Endothelial cell (in vitro differentiated cells): Measurements from ENCODE around the gene TAF1B. TPM values are rescaled to one million over a fixed set of nuclear protein-coding genes. Genes with fewer than 3 reads are reported as not detected.

Source experiments
- DNase-seq: peaks from one replicate; pipeline ENCODE4 v3.0.0; 2021; ENCODE audit warnings: low spot score
- H3K27ac Mint-ChIP-seq: one replicate; pipeline ENCODE4 v1.8.0; 2021; ENCODE audit warnings: mixed read lengths, inconsistent platforms; ENCODE audit not compliant: unreplicated experiment
- H3K27me3 Mint-ChIP-seq: one replicate; pipeline ENCODE4 v1.8.0; 2021; ENCODE audit warnings: mild to moderate bottlenecking, moderate library complexity, mixed read lengths, inconsistent platforms; ENCODE audit not compliant: unreplicated experiment
- H3K36me3 Mint-ChIP-seq: one replicate; pipeline ENCODE4 v1.8.0; 2021; ENCODE audit warnings: mild to moderate bottlenecking, low read depth, mixed read lengths, inconsistent platforms; ENCODE audit not compliant: unreplicated experiment
- H3K4me1 Mint-ChIP-seq: one replicate; pipeline ENCODE4 v1.8.0; 2021; ENCODE audit warnings: mild to moderate bottlenecking, mixed read lengths, inconsistent platforms; ENCODE audit not compliant: unreplicated experiment
- H3K4me3 Mint-ChIP-seq: one replicate; pipeline ENCODE4 v1.8.0; 2021; ENCODE audit warnings: mild to moderate bottlenecking, mixed read lengths, inconsistent platforms; ENCODE audit not compliant: unreplicated experiment
- H3K9me3 Mint-ChIP-seq: one replicate; pipeline ENCODE4 v1.8.0; 2021; ENCODE audit warnings: mixed read lengths, inconsistent platforms; ENCODE audit not compliant: unreplicated experiment
- total RNA-seq: library from RNA; stranded (reverse); fragmentation: NEBNext Ultra II Directional; extraction: Animal tissue kit (Norgen Biotek cat#: 25700); gene quantifications from one replicate; pipeline ENCODE4 v1.2.1, GENCODE V29; 2021; ENCODE audit not compliant: unreplicated experiment
- TF ChIP-seq, protein P1 (sequence below): fragments of 200-600 bp; sonication (generic); IDR thresholded peaks from one replicate; pipeline ENCODE4 v1.5.0; 2021; ENCODE audit warnings: antibody characterized with exemption; ENCODE audit not compliant: unreplicated experiment

TAF1B gene
- total RNA-seq, 1 donor from 2014 or later = 19.5 TPM

DNA sequence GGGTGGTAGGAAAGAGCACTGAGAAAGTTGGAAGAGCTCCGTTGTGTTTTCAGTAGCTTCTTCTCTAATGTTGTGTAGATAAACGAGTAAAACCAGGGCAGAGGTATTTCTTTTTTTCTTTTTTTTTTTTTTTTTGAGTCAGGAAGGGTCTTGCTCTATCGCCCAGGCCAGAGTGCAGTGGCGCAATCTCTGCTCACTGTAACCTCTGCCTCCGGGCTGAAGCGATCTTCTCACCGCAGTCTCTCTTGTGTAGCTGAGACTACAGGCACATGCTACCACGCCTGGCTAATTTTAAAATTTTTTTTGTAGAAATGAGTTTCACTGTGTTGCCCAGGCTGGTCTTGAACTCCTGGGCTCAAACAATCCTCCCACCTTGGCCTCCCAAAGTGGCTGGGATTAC, 114.8 kb downstream of the TAF1B start:
- Mint-ChIP-seq H3K36me3 (no peaks in the 10 kb centered on the region), H3K4me3 (no peak overlapping the region), H3K27ac (no peak overlapping the region), H3K27me3 (no peaks in the 10 kb centered on the region), H3K4me1 (no peaks in the 10 kb centered on the region), H3K9me3 (no peaks in the 10 kb centered on the region)
- DNase-seq = no peak
- TF ChIP-seq, protein P1, sequence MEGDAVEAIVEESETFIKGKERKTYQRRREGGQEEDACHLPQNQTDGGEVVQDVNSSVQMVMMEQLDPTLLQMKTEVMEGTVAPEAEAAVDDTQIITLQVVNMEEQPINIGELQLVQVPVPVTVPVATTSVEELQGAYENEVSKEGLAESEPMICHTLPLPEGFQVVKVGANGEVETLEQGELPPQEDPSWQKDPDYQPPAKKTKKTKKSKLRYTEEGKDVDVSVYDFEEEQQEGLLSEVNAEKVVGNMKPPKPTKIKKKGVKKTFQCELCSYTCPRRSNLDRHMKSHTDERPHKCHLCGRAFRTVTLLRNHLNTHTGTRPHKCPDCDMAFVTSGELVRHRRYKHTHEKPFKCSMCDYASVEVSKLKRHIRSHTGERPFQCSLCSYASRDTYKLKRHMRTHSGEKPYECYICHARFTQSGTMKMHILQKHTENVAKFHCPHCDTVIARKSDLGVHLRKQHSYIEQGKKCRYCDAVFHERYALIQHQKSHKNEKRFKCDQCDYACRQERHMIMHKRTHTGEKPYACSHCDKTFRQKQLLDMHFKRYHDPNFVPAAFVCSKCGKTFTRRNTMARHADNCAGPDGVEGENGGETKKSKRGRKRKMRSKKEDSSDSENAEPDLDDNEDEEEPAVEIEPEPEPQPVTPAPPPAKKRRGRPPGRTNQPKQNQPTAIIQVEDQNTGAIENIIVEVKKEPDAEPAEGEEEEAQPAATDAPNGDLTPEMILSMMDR = no peak

DNA sequence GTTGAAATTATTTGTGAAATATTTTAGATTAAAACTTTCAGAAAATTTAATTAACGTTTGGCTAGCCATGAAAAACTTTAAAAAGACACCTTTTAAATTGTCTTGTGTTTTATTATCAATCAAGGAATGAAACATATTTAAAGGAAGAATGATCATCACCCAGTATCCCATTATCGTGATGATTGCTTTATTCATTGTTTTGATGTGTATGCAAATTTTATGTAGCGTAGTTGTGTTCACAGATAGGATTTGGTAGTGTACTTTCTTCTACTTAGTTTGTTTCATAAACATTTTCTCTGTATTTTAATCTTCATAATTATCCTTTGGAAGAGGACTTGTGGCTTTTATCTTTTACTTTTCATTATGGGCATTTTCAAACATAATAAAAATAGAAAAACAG, 116.0 kb downstream of the TAF1B start:
- no peak for DNase-seq
- Mint-ChIP-seq H3K4me1 (no peaks in the 10 kb centered on the region), H3K36me3 (no peaks in the 10 kb centered on the region), H3K9me3 (no peaks in the 10 kb centered on the region), H3K4me3 (no peak overlapping the region), H3K27me3 (no peaks in the 10 kb centered on the region), H3K27ac (no peak overlapping the region)
- TF ChIP-seq, protein P1 = no peak

DNA sequence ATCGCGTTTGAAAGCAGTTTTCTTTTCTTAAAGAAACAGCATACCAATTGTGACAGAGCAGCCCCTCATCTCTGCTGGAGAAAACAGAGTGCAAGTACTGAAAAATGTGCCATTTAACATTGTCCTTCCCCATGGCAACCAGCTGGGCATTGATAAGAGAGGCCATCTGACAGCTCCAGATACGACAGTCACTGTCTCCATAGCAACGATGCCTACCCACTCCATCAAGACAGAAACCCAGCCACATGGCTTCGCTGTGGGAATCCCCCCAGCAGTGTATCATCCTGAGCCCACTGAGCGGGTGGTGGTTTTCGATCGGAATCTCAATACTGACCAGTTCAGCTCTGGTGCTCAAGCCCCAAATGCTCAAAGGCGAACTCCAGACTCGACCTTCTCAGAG, 117.7 kb downstream of the TAF1B start:
- Mint-ChIP-seq H3K27me3 (no peaks in the 10 kb centered on the region), H3K4me3 (no peak overlapping the region), H3K27ac (no peak overlapping the region), H3K9me3 (no peaks in the 10 kb centered on the region), H3K36me3 (no peaks in the 10 kb centered on the region), H3K4me1 (no peaks in the 10 kb centered on the region)
- TF ChIP-seq, protein P1 = no peak
- no peak for DNase-seq

DNA sequence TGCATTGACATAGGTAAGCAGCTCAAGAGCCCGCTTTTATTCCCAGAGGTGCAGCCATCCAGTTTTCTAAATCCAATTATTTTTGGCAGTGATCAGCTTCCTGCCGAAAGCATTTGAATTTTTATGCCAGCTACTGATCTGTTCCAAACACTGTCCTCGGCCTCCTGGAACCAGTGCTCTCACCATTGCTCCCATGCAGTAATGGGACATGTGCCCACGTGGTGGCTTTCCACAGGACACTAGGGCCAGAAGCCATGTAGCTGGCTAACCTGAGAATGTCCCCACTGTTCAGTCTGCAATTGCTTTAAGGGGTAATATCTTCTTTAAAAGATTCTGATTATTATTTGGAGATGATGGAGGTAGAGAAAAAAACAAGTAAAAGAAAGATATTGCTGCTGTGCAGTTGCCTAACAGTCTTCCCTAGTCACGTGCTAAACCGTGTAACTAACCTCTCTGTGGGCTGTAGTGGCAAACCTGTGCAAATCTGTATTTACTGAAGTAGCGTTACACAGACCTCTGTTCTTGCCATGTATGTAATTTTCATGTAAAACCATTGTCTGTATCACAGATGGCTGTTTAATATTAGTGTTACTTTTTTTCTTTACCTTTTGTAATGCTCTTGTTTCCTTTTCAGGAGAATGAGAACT, 121.2 kb downstream of the TAF1B start:
- Mint-ChIP-seq H3K4me3 (no peak overlapping the region), H3K9me3 (no peaks in the 10 kb centered on the region), H3K27me3 (no peaks in the 10 kb centered on the region), H3K4me1 (no peaks in the 10 kb centered on the region), H3K36me3 (no peaks in the 10 kb centered on the region), H3K27ac (no peak overlapping the region)
- no peak for DNase-seq
- TF ChIP-seq, protein P1 = no peak

DNA sequence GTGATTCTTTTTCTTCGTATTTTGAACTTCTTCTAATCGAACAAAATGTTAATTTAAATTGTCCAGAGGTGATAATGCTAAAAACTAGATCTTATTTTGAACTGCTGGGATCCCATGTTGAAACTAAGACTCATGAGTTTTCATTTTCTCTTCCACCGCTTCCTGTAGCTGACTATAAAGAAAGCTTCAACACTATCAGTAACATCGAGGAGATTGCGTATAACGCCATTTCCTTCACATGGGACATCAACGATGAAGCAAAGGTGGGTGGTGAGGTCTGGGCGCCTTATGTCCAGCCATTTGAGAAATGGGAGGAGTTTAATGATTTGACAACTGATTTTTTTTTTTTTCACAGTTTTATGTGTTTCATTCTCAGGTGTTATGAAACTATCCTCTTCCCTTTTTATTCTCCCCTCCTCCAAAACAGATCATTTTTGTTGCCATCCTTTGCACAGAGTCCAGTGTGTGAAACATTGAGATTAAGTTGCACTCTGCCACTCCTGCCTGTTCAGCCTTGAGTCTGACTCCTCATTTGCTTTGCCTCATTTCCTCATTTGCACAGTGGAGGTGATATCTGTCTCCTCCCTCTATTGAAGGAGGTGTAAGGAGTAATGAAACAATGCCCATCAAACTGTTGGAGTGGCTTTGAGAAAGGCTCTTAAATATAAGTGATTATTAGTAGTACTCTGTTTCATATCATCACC, 122.0 kb downstream of the TAF1B start:
- Mint-ChIP-seq H3K36me3 (no peaks in the 10 kb centered on the region), H3K9me3 (no peaks in the 10 kb centered on the region), H3K27ac (no peak overlapping the region), H3K4me3 (no peak overlapping the region), H3K4me1 (no peaks in the 10 kb centered on the region), H3K27me3 (no peaks in the 10 kb centered on the region)
- TF ChIP-seq, protein P1 = no peak
- no peak for DNase-seq
